GM12801 (cell line): ENCODE data around the gene PIK3CG.

Experiments used
- CTCF ChIP-seq: IDR thresholded peaks from one replicate; pipeline ENCODE4 v1.5.1; 2011; ENCODE audit warnings: control low read depth; ENCODE audit not compliant: insufficient read length; ENCODE audit errors: extremely low read depth

PIK3CG gene

GRCh38 chr7:106895246-106895864, 30.3 kb downstream of the PIK3CG start:
- TF ChIP-seq CTCF: no peak

GRCh38 chr7:106896231-106896630, 31.1 kb downstream of the PIK3CG start:
- TF ChIP-seq CTCF: no peak

- no peak for TF ChIP-seq CTCF
These were observed 36.9 kb downstream of the PIK3CG start for GRCh38 chr7:106901828-106902441.

DNA sequence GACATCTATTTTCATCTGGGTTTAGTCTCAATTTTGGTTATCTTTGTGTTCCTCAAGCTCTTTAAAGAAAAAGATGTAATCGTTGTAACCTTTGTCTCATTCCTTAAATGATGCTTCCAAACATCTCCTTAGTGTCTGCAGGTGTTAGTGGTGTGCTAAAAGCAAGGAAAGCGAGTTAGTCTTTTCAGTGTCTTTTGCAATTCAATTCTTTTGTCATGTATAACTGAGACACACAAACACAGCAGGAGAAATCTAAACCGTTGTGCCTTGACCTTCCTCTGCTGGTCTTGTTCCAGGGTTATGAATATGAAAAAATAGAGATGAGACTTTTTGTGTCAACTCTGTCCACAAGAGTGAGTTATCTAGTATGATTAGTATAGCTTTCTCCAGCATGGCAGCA, 40.7 kb downstream of the PIK3CG start:
- TF ChIP-seq CTCF: no peak

GRCh38 chr7:106911959-106912358, 46.9 kb downstream of the PIK3CG start:
- no peak for TF ChIP-seq CTCF

- TF ChIP-seq CTCF: no peak
These were observed 49.0 kb downstream of the PIK3CG start for GRCh38 chr7:106914018-106914607.

DNA sequence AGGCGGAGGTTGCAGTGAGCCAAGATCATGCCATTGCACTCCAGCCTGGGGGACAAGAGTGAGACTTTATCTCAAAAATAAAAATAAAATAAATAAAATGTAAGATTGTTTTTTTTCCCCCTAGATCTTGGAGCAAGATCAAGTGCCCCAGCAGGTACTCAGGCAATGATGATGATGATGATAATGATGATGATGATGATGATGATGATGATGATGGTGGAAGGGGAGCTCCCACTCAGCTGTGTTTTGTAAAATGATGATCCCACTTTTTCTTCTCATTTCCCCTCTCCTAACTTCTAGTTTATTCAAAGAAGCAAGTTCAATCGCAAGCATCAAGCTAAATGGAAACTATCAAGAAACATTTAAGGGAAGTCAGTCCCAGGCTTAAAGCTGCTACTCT, 50.3 kb downstream of the PIK3CG start:
- no peak for TF ChIP-seq CTCF
